PC-3 (cell line): Measurements from ENCODE around the gene MAPK8IP2. TPM values are rescaled to one million over a fixed set of nuclear protein-coding genes. Genes with fewer than 3 reads are reported as not detected.
A peak's percentile ranks its signal among the peaks of the same experiment; 100 is the strongest.

Experiments used
- ATAC-seq: fragments of 200-7000 bp; cut with Tn5 transposase; 2 replicates; pipeline ENCODE4 v1.9.1; 2020; ENCODE audit warnings: mild to moderate bottlenecking, moderate library complexity
- BruUV-seq: library from RNA; stranded (reverse); fragments of 400-500 nt; replicated peaks from 2 replicates; lab custom pipeline; 2021; lab: Mats Ljungman, UMichigan
- CTCF ChIA-PET: fragments of 300-600 bp; sonication (Branson Sonifier 250); formaldehyde crosslinking; loops from one replicate; lab custom pipeline; 2022; ENCODE audit warnings: antibody characterized with exemption; lab: Charles Lee
- POLR2A ChIA-PET: fragments of 300-600 bp; sonication (Branson Sonifier 250); formaldehyde crosslinking; loops from one replicate; lab custom pipeline; 2022; ENCODE audit warnings: antibody characterized with exemption; ENCODE audit not compliant: unreplicated experiment; lab: Charles Lee
- DNase-seq: peaks from one replicate; pipeline ENCODE4 v3.0.0-alpha.2; 2015
- H2AFZ ChIP-seq: fragments of 300-600 bp; sonication (generic); 2 replicates; pipeline ENCODE4 v1.6.0; 2016; ENCODE audit warnings: antibody characterized with exemption, low read length
- H3F3A ChIP-seq: fragments of 300-600 bp; sonication (generic); one replicate; pipeline ENCODE4 v1.6.0; 2017; ENCODE audit warnings: antibody characterized with exemption, low read length, control low read depth, mild to moderate bottlenecking; ENCODE audit not compliant: unreplicated experiment
- H3K27ac ChIP-seq: fragments of 300-600 bp; sonication (generic); 2 replicates; pipeline ENCODE4 v1.5.1; 2016; ENCODE audit warnings: mild to moderate bottlenecking, low read length
- H3K27me3 ChIP-seq: fragments of 300-600 bp; sonication (generic); 2 replicates; pipeline ENCODE4 v1.6.1; 2016; ENCODE audit warnings: low read length, mixed read lengths
- H3K36me3 ChIP-seq: fragments of 300-600 bp; sonication (generic); 2 replicates; pipeline ENCODE4 v1.6.1; 2016; ENCODE audit warnings: low read depth, mixed run types, low read length, mixed read lengths
- H3K4me1 ChIP-seq: fragments of 300-600 bp; sonication (generic); 2 replicates; pipeline ENCODE4 v1.5.1; 2016; ENCODE audit warnings: low read length; ENCODE audit not compliant: insufficient read depth
- H3K4me2 ChIP-seq: fragments of 300-600 bp; sonication (generic); 2 replicates; pipeline ENCODE4 v1.6.0; 2016; ENCODE audit warnings: low read length
- H3K4me3 ChIP-seq: fragments of 300-600 bp; sonication (generic); 2 replicates; pipeline ENCODE4 v1.5.1; 2016; ENCODE audit warnings: mild to moderate bottlenecking, low read length, mixed read lengths
- H3K79me2 ChIP-seq: fragments of 300-600 bp; sonication (generic); 2 replicates; pipeline ENCODE4 v1.6.1; 2017; ENCODE audit warnings: low read length, mixed read lengths
- H3K9ac ChIP-seq: fragments of 300-600 bp; sonication (generic); 2 replicates; pipeline ENCODE4 v1.6.0; 2016; ENCODE audit warnings: mild to moderate bottlenecking, low read length
- H3K9me2 ChIP-seq: fragments of 300-600 bp; sonication (generic); replicated peaks from 2 replicates; pipeline ENCODE4 v1.6.1; 2016; ENCODE audit warnings: mixed run types, low read length, mixed read lengths
- H3K9me3 ChIP-seq: fragments of 300-600 bp; sonication (generic); 2 replicates; pipeline ENCODE4 v1.6.1; 2016; ENCODE audit warnings: low read length, mixed read lengths
- H4K20me1 ChIP-seq: fragments of 300-600 bp; sonication (generic); 2 replicates; pipeline ENCODE4 v1.6.1; 2016; ENCODE audit warnings: low read length, mixed read lengths
- CTCF ChIP-seq: fragments of 300-600 bp; sonication (generic); conservative IDR thresholded peaks from 2 replicates; pipeline ENCODE4 v1.5.1; 2017; ENCODE audit warnings: antibody characterized with exemption, low read depth, mild to moderate bottlenecking, low read length
- EZH2 ChIP-seq: fragments of 300-600 bp; sonication (generic); IDR thresholded peaks from one replicate; pipeline ENCODE4 v1.6.1; 2017; ENCODE audit warnings: antibody characterized with exemption, mild to moderate bottlenecking, low read length; ENCODE audit not compliant: unreplicated experiment
- EZH2phosphoT487 ChIP-seq: fragments of 300-600 bp; sonication (generic); IDR thresholded peaks from 2 replicates; pipeline ENCODE4 v1.6.1; 2018; ENCODE audit warnings: mild to moderate bottlenecking, antibody characterized with exemption, low read length, borderline replicate concordance
- intact Hi-C: fragments of 100-400 bp; cut with micrococcal nuclease; formaldehyde crosslinking; loops from 2 replicates; pipeline ENCODE4 v1.9.0; 2023
- total RNA-seq: library from RNA; depleted of rRNA; stranded (reverse); fragments of >200 nt; gene quantifications from 2 replicates; pipeline ENCODE4 v1.2.3, GENCODE V29; 2014

The MAPK8IP2 gene
- total RNA-seq, 1 experiment from 2014 or later: 1.5 TPM

- ATAC-seq (no peak), DNase-seq (no peak)
- BruUV-seq: no TSS peak
- Histone ChIP-seq H3K4me1 (peaks cover 28% of the 10 kb centered on the region), H3K4me3 (no peak overlapping the region), H3K9me3 (no peaks in the 10 kb centered on the region), H3K36me3 (no peaks in the 10 kb centered on the region), H3K9me2 (no peaks in the 10 kb centered on the region), H3K4me2 (no peak overlapping the region), H3K79me2 (peaks cover 3% of the 10 kb centered on the region; the same call in 1 of the 2 replicates), H3K9ac (no peak overlapping the region), H3K27ac (no peak overlapping the region), H2AFZ (no peak overlapping the region), H3K27me3 (no peaks in the 10 kb centered on the region), H3F3A (no peaks in the 10 kb centered on the region), H4K20me1 (no peaks in the 10 kb centered on the region)
- TF ChIP-seq CTCF (no peak), EZH2 (no peak), EZH2phosphoT487 (no peak)
- intact Hi-C loops: loop anchor here (5.0 kb wide), 1 partner anchor 97 kb away; the partner anchor contains the start of gene SCO2
- POLR2A ChIA-PET: no interaction called here
- CTCF ChIA-PET: no interaction called here
Measured at GRCh38 chr22:50624347-50625130, 23.9 kb downstream of the MAPK8IP2 start.

- ChIA-PET CTCF (no interaction called here), POLR2A (no interaction called here)
- H3K4me2 ChIP-seq: no peak overlapping the region
- TF ChIP-seq CTCF: no peak
- no peak for DNase-seq
- H3K4me3 ChIP-seq: no peak overlapping the region
- no peaks in the 10 kb centered on the region for H3K36me3 ChIP-seq
- no peaks in the 10 kb centered on the region for H3K9me2 ChIP-seq
- peaks cover 28% of the 10 kb centered on the region for H3K4me1 ChIP-seq
- intact Hi-C loops: no loop called here
- no peak overlapping the region for H2AFZ ChIP-seq
- H3K27me3 ChIP-seq: no peaks in the 10 kb centered on the region
- no peaks in the 10 kb centered on the region for H4K20me1 ChIP-seq
- H3F3A ChIP-seq: no peaks in the 10 kb centered on the region
- peaks cover 3% of the 10 kb centered on the region; the same call in 1 of the 2 replicates for H3K79me2 ChIP-seq
- no peak overlapping the region for H3K9ac ChIP-seq
- no peaks in the 10 kb centered on the region for H3K9me3 ChIP-seq
- ATAC-seq: no peak
- H3K27ac ChIP-seq: no peak overlapping the region
- BruUV-seq: no TSS peak
Measured at GRCh38 chr22:50625131-50625567, 24.6 kb downstream of the MAPK8IP2 start.

GRCh38 chr22:50625568-50626313 lies 25.1 kb downstream of the MAPK8IP2 start:
- Histone ChIP-seq H3F3A (no peaks in the 10 kb centered on the region), H3K4me3 (no peak overlapping the region), H3K9ac (no peak overlapping the region), H3K4me2 (no peak overlapping the region), H3K9me3 (no peaks in the 10 kb centered on the region), H2AFZ (no peak overlapping the region), H3K79me2 (peaks cover 3% of the 10 kb centered on the region; the same call in 1 of the 2 replicates), H3K36me3 (no peaks in the 10 kb centered on the region), H3K27me3 (no peaks in the 10 kb centered on the region), H3K9me2 (no peaks in the 10 kb centered on the region), H3K4me1 (peaks cover 25% of the 10 kb centered on the region), H3K27ac (no peak overlapping the region), H4K20me1 (no peaks in the 10 kb centered on the region)
- no TSS peak for BruUV-seq
- POLR2A ChIA-PET: no interaction called here
- CTCF ChIA-PET: no interaction called here
- no peak for ATAC-seq
- DNase-seq: no peak
- intact Hi-C loops: no loop called here
- TF ChIP-seq EZH2phosphoT487: no peak
- peak; percentile 25; the same call in 1 of the 2 replicates for TF ChIP-seq CTCF
- TF ChIP-seq EZH2: no peak
